GM18909 (cell line): ENCODE data around the gene OS9.

Source experiments
- ATAC-seq: cut with Tn5 transposase; IDR thresholded peaks from one replicate; pipeline ENCODE4 v1.9.1; 2021; ENCODE audit warnings: mild to moderate bottlenecking; ENCODE audit not compliant: unreplicated experiment, poor library complexity

OS9 gene

DNA sequence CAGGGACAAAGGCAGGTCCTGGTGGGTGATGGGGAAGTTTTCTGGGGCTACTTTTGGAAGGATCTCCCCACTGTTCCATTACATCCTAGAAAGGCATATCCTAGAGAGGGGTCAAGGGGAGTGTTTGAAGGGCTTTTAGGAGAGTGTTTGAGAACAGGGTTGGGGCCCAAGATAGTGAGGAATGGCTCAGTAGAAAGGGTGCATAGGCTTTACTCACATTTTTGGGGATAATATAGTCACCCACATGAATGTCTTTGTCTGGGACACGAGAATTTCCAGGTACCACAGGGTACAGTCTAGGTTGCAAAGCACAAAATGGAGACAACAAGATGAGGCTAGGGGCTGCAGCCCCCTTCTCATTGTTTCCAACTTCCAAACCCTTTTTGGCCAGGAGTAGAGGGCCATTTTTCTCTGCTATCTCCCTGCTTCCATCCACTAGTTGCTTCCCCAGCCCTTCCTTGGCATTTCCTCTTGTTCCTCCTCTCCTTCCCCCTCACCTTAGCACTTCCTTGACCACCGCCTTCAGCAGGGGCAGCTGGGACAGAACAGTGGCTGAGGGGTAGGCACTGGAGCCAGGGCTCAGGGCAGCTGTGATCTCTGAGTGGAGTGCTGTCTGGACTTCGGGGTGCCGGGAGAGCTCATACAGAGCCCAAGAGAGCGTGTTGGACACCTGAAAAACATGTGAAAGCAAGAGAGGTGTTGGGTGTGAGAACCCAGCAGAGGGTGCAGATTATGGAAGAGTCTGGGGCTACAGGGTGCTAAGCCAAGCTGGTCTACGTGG, 70.1 kb downstream of the OS9 start:
- ATAC-seq, result no peak

DNA sequence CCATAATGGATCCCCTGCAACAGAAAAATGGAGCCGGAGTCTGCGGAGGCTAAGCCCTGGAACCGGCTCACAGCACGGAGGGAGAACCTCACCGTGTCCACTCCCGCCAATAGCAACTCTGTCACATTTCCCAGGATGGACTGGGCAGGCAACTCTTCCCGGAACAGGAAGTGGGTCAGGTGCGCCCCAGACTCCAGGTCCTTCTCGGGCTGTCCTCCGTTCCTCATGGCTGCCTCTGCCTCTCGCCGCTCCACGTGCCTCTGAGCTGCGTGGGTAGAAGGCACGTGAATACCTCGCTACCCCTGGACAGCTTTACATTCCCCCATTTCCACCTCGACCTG, 70.7 kb downstream of the OS9 start:
- ATAC-seq, result no peak

DNA sequence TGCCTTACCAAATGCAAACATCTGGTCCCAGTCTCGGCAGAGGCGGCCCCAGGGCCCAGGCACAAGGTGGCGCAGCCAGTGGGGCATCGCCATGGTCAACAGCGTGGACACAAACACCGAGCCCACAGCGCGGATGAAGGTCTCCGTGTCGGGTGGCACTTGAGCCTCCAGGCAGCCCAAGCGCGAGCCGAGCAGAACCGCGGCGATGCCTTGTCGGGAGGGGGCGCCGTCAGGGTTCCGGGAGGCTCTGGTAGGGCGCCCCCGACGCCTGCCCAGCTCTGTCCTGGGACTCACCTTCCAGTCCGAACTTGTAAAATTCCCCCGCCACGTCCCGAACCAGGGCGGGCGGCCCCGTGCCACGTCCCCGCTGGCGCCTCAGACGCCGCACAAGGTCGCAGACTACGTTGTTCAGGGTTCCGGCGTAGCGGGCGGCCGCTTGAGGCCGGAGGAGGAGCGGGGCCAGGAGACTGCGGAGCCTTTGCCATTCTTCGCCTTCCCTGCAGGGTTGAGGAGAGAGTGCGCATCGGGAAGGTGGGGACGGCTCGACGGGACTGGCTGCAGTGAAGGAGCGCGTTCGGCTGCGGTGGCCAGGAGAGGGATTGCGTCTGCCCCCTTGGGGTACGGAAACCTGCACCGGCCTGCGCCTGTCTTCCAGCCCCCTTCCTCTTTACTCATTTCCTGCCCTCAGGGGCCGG, 71.2 kb downstream of the OS9 start:
- ATAC-seq, result peak; percentile 61

DNA sequence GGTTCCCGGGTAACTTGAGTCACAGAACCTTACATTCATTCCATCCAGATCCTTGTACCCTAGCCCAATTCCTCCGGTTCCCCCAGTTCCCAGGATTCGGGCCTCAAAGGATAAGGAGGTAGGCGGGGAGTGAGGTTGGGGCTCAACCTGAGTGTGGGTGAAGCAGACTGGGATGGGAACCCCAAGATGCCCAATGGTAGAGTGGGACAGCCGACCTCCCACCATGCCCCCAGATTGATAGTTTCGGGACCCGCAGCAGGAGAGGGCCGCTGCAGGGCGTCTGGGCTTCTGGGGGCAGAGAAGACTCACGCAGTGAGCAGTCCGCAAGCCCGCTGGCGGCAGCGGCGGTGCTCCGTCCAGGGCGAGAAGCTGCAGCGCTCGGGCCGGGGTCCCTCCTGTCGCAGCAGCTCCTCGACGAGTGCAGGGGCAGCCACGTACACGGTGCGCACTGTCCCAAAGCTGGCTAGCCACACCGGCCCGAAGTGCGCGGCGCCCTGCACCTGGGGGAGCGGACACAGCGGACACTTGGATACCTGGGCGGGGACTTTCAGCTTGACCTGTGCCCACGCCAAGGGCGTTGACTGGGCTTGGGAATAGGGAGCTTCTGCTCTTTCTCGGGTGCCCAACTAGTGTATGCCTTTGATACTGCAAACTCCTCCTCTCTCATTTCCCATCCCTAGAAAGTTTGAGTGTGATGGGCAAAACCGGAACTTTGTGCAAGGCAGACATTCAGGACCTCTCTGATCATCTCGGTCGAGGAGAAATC, 71.9 kb downstream of the OS9 start:
- ATAC-seq, result peak; percentile 21

DNA sequence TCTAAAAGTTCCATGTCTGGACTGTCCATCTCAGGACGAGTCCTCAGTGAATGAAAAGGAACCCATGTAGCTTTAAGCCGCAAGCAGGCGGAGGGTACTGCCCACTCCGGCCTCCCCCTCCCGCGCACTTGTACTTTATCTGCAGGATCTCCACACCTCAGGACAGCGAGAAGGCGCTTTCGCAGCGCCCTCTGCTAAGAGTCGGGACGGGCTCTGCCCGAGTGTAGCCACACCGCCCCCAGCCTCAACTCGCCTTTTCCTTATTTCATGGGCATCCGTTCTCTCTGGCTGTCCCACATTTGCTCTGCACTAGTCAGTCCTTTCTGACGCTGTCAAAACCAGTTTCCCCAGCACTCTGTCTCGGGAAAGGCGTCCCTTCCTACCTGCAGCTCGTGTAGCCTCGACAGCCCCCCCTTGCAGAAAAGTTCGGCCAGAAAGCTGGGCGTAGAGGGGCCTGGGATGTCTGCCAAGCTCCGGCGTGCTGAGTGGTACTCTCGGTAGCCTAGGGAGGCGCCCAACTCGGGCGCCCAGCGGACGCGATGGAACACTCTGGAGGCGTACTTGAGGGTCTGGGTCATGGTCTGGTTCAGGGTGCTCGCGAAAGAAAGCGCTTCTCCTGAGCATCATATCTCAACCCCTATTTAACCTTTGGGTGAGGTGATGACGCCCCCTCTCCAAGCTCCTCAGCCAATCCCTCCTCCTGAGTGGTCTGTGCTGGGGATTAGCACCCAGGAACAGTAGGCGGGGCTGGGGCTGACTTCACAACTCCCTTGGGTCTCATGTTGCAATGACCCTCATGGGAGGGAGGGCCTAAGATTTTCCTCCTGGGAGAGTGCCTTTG, 72.8 kb downstream of the OS9 start, which contains the start of gene CYP27B1:
Gene CYP27B1, minus strand, starts transcription at position 615 of the 841 bp plus-strand sequence. Its CDS starts 37 bp downstream, at position 578.
- ATAC-seq, result no peak

DNA sequence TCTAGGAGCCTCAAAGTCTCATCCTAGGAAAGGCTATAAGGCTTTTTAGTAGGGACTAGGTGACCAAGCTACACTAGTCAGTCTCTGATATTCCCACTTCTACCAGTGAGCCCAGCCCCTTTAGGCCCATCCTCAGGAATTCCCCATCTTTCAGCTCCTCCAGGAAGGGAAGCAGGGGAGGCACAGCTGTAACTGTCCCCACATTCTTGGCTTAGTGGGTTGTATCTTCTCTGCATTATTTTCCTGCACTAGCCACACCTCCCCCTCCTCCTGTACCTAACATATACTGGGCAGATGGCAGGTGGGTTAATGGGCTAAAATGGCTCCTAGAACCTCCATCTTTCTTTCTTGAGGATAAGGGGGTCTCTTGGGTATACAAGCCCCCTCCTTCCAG, 73.4 kb downstream of the OS9 start:
- no peak for ATAC-seq

DNA sequence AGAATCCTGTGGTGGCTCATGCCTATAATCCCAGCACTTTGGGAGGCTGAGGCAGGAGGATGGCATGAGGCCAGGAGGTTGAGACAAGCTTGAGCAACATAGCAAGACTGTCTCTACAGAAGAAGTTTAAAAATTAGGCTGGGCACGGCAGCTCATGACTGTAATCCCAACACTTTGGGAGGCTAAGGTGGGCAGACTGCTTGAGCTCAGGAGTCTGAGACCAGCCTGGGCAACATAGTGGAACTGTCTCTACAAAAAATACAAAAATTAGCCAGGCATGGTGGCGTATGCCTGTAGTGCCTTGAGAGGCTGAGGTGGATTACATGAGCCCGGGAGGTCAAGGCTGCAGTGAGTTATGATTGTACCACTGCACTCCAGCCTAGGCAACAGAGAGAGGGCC, 73.9 kb downstream of the OS9 start:
- ATAC-seq, result no peak

DNA sequence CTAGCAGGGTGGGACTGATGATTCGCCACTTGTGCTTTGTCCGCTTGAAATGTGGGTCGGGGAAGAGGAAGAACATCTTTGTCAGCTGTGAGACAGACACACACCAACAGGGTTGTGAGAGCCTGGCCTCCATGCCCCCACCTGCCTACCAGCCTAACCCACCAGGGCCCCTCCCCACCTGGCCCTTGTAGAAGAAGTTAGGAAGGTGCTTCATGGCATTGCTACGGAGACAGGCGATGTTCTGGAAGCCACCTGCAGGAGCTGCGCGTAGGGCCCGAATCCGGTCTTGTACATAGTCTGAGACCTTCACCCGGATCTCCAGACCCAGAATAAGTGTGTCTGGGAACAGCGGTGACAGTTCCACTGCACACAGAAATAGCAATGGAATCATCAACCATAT, 75.7 kb downstream of the OS9 start:
- ATAC-seq, result no peak

DNA sequence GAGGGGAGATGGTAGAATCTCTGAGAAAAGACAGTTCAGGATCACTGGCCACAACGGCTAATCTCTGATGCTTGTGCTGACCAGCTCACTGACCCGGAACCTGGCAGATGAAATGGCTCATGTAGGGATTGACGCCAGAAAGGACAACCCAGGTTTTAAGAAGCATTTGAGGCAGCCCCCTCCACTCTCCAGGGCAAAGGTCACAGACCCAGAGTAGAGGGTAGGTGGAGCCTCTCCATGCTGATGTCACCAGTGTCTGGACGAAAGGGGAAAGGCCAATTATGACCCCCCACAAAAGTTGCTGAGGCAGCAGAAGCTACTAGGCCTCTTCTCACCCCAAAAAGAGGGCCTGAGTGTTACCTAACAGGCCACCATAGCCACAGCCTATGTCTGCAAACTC, 76.8 kb downstream of the OS9 start:
- ATAC-seq, result no peak
